GM18526 (cell line): ENCODE measurements around the gene SHISAL1.

ENCODE experiments used
- POLR2A ChIP-seq: IDR thresholded peaks from 3 replicates; pipeline ENCODE4 v1.6.1; 2011; ENCODE audit not compliant: insufficient read length; ENCODE audit errors: extremely low read depth

Gene SHISAL1

GRCh38 chr22:44286646-44287045, 26.1 kb downstream of the SHISAL1 start:
- TF ChIP-seq POLR2A: no peak

- no peak for TF ChIP-seq POLR2A
These were observed 28.0 kb downstream of the SHISAL1 start for GRCh38 chr22:44284711-44285110.

- no peak for TF ChIP-seq POLR2A
These were observed 30.7 kb downstream of the SHISAL1 start for GRCh38 chr22:44281768-44282637.

- no peak for TF ChIP-seq POLR2A
These were observed 32.0 kb downstream of the SHISAL1 start for GRCh38 chr22:44280665-44281188.

- TF ChIP-seq POLR2A: no peak
These were observed 33.7 kb downstream of the SHISAL1 start for GRCh38 chr22:44279069-44279360.

GRCh38 chr22:44278243-44279068, 34.3 kb downstream of the SHISAL1 start:
- TF ChIP-seq POLR2A: no peak

GRCh38 chr22:44277386-44278135, 35.2 kb downstream of the SHISAL1 start:
- TF ChIP-seq POLR2A: no peak

GRCh38 chr22:44276706-44277356, 35.9 kb downstream of the SHISAL1 start:
- TF ChIP-seq POLR2A: no peak

- TF ChIP-seq POLR2A: no peak
These were observed 36.7 kb downstream of the SHISAL1 start for GRCh38 chr22:44276041-44276440.

- TF ChIP-seq POLR2A: no peak
These were observed 37.1 kb downstream of the SHISAL1 start for GRCh38 chr22:44275631-44275995.

GRCh38 chr22:44274918-44275630, 37.7 kb downstream of the SHISAL1 start:
- TF ChIP-seq POLR2A: no peak

GRCh38 chr22:44273175-44273574, 39.6 kb downstream of the SHISAL1 start:
- TF ChIP-seq POLR2A: no peak

GRCh38 chr22:44272401-44272771, 40.4 kb downstream of the SHISAL1 start:
- TF ChIP-seq POLR2A: no peak

GRCh38 chr22:44271732-44272400, 40.9 kb downstream of the SHISAL1 start:
- TF ChIP-seq POLR2A: no peak

- no peak for TF ChIP-seq POLR2A
These were observed 41.7 kb downstream of the SHISAL1 start for GRCh38 chr22:44271010-44271500.
